Stimulated activated CD8-positive, alpha-beta memory T cell treated with anti-CD3 and anti-CD28 coated beads, Interleukin-7, amount 100 ng/mL, for 1 hour (primary cell): ENCODE data around the gene B4GALT2.

Source experiments
- DNase-seq, 2 donors: peaks; one replicate each; pipeline ENCODE4 v3.0.0-alpha.2; 2020; ENCODE audit warnings: low read depth in 2 of 2

Gene B4GALT2

GRCh38 chr1:43946236-43947060 lies 32.6 kb upstream of the B4GALT2 start, which contains the start of gene IPO13:
Gene IPO13 (plus strand): TSS chr1:43946950. CDS start chr1:43947601, 651 bp downstream.
- peak; percentile 82 to 90 for DNase-seq

GRCh38 chr1:43947061-43947873 lies 31.7 kb upstream of the B4GALT2 start:
- no peak for DNase-seq

- DNase-seq, result no peak
These were observed 31.1 kb upstream of the B4GALT2 start for GRCh38 chr1:43947874-43948437.

GRCh38 chr1:43949678-43950077 lies 29.3 kb upstream of the B4GALT2 start:
- no peak for DNase-seq

GRCh38 chr1:43951021-43951985 lies 27.7 kb upstream of the B4GALT2 start:
- DNase-seq, result no peak

- DNase-seq, result no peak
These were observed 26.2 kb upstream of the B4GALT2 start for GRCh38 chr1:43952731-43953346.

GRCh38 chr1:43953361-43953760 lies 25.6 kb upstream of the B4GALT2 start:
- DNase-seq, result no peak

- DNase-seq, result no peak
These were observed 25.0 kb upstream of the B4GALT2 start for GRCh38 chr1:43954036-43954435.

GRCh38 chr1:43956234-43956633 lies 22.8 kb upstream of the B4GALT2 start:
- no peak for DNase-seq

- DNase-seq, result no peak
These were observed 21.5 kb upstream of the B4GALT2 start for GRCh38 chr1:43957407-43958040.

- no peak for DNase-seq
These were observed 20.4 kb upstream of the B4GALT2 start for GRCh38 chr1:43958351-43959255.

GRCh38 chr1:43960798-43961197 lies 18.2 kb upstream of the B4GALT2 start:
- no peak for DNase-seq

GRCh38 chr1:43961692-43962091 lies 17.3 kb upstream of the B4GALT2 start:
- no peak for DNase-seq

- DNase-seq, result no peak
These were observed 16.7 kb upstream of the B4GALT2 start for GRCh38 chr1:43962324-43962723.

- DNase-seq, result no peak
These were observed 16.0 kb upstream of the B4GALT2 start for GRCh38 chr1:43963006-43963405.

- no peak for DNase-seq
These were observed 15.1 kb upstream of the B4GALT2 start for GRCh38 chr1:43963890-43964289.

- no peak for DNase-seq
These were observed 13.7 kb upstream of the B4GALT2 start for GRCh38 chr1:43965316-43965715.

GRCh38 chr1:43968348-43968948 lies 10.6 kb upstream of the B4GALT2 start:
- no peak for DNase-seq

GRCh38 chr1:43969416-43969745 lies 9.6 kb upstream of the B4GALT2 start:
- no peak for DNase-seq
